IPS-NIHi7 (cell line): ENCODE measurements around the gene EMC8.

Experiments used
- DNase-seq: peaks from one replicate; pipeline ENCODE4 v3.0.0; 2012; ENCODE audit warnings: mixed read lengths; ENCODE audit errors: extremely low spot score

EMC8 gene

GRCh38 chr16:85730186-85730465, 69.2 kb downstream of the EMC8 start:
- no peak for DNase-seq

GRCh38 chr16:85729452-85730185, 69.7 kb downstream of the EMC8 start:
- no peak for DNase-seq

DNA sequence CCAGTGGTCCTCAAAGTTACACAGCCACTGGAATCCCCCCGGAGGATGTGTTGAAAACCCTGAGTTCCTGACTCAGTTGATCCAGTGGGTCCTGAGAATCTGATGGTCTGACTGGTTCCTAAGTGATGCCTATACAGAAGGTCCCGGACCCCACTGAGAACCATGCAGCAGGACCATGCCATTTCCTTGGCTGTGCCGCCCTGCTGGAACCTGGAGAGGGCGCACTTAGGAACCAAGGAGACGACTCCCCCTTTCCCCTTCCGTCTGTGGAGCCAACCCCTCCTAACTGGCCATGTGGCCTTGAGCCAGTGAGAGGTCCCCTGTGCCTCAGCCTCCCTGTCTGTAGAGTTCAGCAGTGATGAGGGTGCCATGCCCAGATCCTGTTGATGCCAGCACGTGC, 70.5 kb downstream of the EMC8 start:
- DNase-seq: peak; percentile 73
